ENCODE results near the gene HIGD1A. TPM values are rescaled to one million over a fixed set of nuclear protein-coding genes. Genes with fewer than 3 reads are reported as not detected.

The HIGD1A gene
- total and polyA plus RNA-seq, 9 of the 15 experiments (the other 6 are each of a cell fraction or from before 2014, with no cell fraction given): 165 to 1,185 (median 333) TPM

GRCh38 chr3:42755681-42756578 is 48.4 kb downstream of the HIGD1A start (continued):
- TF ChIP-seq ZNF318 (IDR thresholded peaks at IDR 0.05; ENCODE audit: borderline replicate concordance in 1 of 2, low read depth in 1 of 2) (no peak), SRSF7 (optimal IDR thresholded peaks at IDR 0.05; ENCODE audit: low read depth, low read length) (no peak), DPF2 (IDR thresholded peaks at IDR 0.05) (no peak), KLF1 (tag; IDR thresholded peaks at IDR 0.05) (no peak), IRF9 (tag; IDR thresholded peaks at IDR 0.05) (no peak), DIDO1 (tag; IDR thresholded peaks at IDR 0.05; ENCODE audit: low read depth) (no peak), C11orf30 (IDR thresholded peaks at IDR 0.05; ENCODE audit: low read depth) (peak; percentile 89), MAFF (IDR thresholded peaks at IDR 0.05; ENCODE audit: low read length) (peak; percentile 53; the same call in 1 of the 2 replicates), ZFP30 (CRISPR knock-in tag; IDR thresholded peaks at IDR 0.05; ENCODE audit: borderline replicate concordance) (no peak), HCFC1 (IDR thresholded peaks at IDR 0.05; ENCODE audit: low read depth, low read length) (no peak), GTF2A2 (tag; IDR thresholded peaks at IDR 0.05) (no peak), RBM34 (IDR thresholded peaks at IDR 0.05; ENCODE audit: borderline replicate concordance, insufficient read depth, low read length) (no peak), FUS (optimal IDR thresholded peaks at IDR 0.05; ENCODE audit: low read depth, low read length) (no peak), ZNF77 (CRISPR knock-in tag; IDR thresholded peaks at IDR 0.05) (no peak)
- TF ChIP-seq, protein P1, sequence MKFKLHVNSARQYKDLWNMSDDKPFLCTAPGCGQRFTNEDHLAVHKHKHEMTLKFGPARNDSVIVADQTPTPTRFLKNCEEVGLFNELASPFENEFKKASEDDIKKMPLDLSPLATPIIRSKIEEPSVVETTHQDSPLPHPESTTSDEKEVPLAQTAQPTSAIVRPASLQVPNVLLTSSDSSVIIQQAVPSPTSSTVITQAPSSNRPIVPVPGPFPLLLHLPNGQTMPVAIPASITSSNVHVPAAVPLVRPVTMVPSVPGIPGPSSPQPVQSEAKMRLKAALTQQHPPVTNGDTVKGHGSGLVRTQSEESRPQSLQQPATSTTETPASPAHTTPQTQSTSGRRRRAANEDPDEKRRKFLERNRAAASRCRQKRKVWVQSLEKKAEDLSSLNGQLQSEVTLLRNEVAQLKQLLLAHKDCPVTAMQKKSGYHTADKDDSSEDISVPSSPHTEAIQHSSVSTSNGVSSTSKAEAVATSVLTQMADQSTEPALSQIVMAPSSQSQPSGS (CRISPR knock-in tag; IDR thresholded peaks at IDR 0.05): no peak
- TF ChIP-seq, protein P2, sequence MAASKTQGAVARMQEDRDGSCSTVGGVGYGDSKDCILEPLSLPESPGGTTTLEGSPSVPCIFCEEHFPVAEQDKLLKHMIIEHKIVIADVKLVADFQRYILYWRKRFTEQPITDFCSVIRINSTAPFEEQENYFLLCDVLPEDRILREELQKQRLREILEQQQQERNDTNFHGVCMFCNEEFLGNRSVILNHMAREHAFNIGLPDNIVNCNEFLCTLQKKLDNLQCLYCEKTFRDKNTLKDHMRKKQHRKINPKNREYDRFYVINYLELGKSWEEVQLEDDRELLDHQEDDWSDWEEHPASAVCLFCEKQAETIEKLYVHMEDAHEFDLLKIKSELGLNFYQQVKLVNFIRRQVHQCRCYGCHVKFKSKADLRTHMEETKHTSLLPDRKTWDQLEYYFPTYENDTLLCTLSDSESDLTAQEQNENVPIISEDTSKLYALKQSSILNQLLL (CRISPR knock-in tag; IDR thresholded peaks at IDR 0.05; ENCODE audit: borderline replicate concordance): no peak
